Measurements from ENCODE around the gene RALGPS1.

RALGPS1 gene

GRCh38 chr9:127189628-127190027, 275.0 kb downstream of the RALGPS1 start:
- H3K4me3 ChIP-seq (ENCODE audit: low read depth, low read length) = no peak overlapping the region
- DNase-seq (ENCODE audit: low read depth) = no peak
- TF ChIP-seq MAX (IDR thresholded peaks at IDR 0.05; ENCODE audit: low read depth, low read length) (no peak), MYC (IDR thresholded peaks at IDR 0.05; ENCODE audit: low read depth, low read length) (no peak)

DNA sequence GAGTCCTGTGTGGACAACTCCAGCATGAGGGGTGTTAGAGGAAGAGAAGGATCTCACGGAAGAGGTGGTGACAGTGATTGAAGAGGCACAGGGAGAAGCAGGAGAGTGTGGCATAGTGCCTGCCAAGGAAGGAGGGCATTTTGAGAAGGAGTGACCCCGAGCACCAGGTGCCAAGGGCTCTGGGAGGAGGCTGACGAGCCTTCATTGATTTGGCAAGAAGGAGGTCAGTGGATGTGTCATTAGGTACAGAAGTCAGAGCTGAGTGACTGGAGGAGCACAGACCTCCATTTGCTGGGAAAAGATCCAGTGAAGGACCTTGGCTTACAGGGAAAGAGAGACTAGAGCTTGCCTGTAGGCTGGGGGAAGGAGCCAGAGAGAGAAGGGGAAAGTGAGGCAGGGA, 278.2 kb downstream of the RALGPS1 start:
- no peak for TF ChIP-seq POLR2A (IDR thresholded peaks at IDR 0.05; ENCODE audit: extremely low read depth, insufficient read length)
- no peak for TF ChIP-seq MYC (IDR thresholded peaks at IDR 0.05; ENCODE audit: low read depth, low read length)
- no peak for TF ChIP-seq CTCF (IDR thresholded peaks at IDR 0.05; ENCODE audit: low read depth, low read length)
- TF ChIP-seq MAX (IDR thresholded peaks at IDR 0.05; ENCODE audit: low read depth, low read length) = no peak
- H3K4me3 ChIP-seq (ENCODE audit: low read depth, low read length) = no peak overlapping the region
- DNase-seq (ENCODE audit: low read depth) = no peak

- no peak for TF ChIP-seq MYC (IDR thresholded peaks at IDR 0.05; ENCODE audit: low read depth, low read length)
- no peak for TF ChIP-seq CTCF (IDR thresholded peaks at IDR 0.05; ENCODE audit: low read depth, low read length)
- TF ChIP-seq MAX (IDR thresholded peaks at IDR 0.05; ENCODE audit: low read depth, low read length) = no peak
- no peak for TF ChIP-seq POLR2A (IDR thresholded peaks at IDR 0.05; ENCODE audit: extremely low read depth, insufficient read length)
- no peak for DNase-seq (ENCODE audit: low read depth)
- H3K4me3 ChIP-seq (ENCODE audit: low read depth, low read length) = no peak overlapping the region
These were observed 278.9 kb downstream of the RALGPS1 start for GRCh38 chr9:127193483-127193882.

DNA sequence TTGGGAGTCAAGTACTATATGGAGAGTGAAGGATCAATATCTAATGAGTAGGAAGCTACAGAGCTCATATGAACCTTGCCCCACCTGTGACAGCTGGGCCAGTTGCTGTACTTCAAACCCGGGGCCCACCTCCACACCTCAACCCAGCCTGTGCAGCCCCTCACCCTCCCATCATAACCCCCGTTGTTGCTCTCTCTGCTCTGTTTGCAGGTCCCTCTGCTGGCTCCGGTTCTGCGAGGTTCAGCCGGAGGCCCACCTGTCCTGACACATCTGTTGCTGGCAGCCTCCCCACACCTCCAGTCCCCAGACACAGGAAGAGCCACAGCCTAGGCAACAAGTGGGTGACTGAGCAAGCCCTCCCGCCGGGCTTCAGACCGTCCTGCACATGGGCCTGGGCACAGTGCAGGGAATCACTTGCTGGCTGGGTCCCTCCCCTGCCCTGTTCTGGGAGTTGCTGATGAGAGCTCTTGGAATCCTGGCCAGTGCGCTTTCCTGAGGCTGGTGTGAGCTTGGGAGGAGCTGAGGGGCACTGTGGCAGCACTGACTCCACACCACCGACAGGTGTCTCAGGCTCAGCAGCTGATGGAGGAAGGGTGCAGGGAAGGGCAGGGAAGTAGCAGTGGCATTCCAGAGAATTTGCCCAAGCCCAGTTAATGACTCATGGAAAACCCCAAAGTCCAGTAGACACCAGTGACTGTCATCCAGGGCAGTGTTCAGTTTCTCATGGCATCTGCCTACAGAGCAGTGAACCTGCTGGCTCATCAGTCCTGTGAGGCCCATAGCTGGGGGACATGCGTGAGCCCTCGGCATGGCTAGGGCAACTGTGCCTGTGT, 280.5 kb downstream of the RALGPS1 start:
- no peak for DNase-seq (ENCODE audit: low read depth)
- TF ChIP-seq POLR2A (IDR thresholded peaks at IDR 0.05; ENCODE audit: extremely low read depth, insufficient read length) (no peak), MAX (IDR thresholded peaks at IDR 0.05; ENCODE audit: low read depth, low read length) (no peak), CTCF (IDR thresholded peaks at IDR 0.05; ENCODE audit: low read depth, low read length) (no peak), MYC (IDR thresholded peaks at IDR 0.05; ENCODE audit: low read depth, low read length) (no peak)
- H3K4me3 ChIP-seq (ENCODE audit: low read depth, low read length) = no peak overlapping the region

DNA sequence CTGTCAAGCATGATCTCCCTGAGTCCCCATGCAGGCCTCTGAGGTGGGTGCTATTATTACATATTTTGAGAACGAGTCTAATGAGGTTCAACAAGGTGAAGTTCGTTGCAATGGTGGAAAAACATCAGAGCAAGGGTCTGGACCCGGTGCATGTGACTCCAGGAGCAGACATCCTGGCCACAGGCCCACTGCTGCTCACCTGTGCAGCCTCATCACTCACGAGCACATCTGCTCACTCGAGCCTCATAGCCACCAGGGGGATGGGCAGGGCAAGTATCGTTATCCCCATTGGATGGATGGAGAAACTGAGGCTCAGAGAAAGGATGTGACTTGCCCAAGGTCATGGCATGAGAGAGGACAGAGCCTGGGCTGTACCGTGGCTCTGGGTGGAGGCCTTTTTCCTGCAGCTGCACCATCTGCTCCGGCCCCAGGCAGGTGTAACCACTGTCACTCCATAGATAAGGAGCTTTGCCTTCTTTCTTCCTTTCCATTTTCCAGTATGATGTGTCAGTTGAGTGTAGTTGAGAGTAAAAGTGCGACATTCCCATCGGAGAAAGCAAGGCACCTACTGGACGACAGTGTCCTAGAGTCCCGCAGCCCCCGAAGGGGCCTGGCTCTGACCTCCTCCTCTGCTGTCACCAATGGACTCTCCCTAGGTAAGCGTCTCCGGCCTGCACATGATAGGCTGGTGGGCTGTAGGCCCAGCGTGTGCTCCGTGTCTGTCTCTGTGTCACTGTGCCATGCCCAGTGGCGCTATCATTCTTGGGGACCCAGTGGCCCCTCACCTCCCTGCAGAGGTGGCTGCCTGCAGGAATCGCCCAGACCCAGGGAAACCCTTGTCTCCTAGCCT, 281.6 kb downstream of the RALGPS1 start:
- no peak overlapping the region for H3K4me3 ChIP-seq (ENCODE audit: low read depth, low read length)
- no peak for TF ChIP-seq MYC (IDR thresholded peaks at IDR 0.05; ENCODE audit: low read depth, low read length)
- no peak for TF ChIP-seq MAX (IDR thresholded peaks at IDR 0.05; ENCODE audit: low read depth, low read length)
- no peak for TF ChIP-seq POLR2A (IDR thresholded peaks at IDR 0.05; ENCODE audit: extremely low read depth, insufficient read length)
- no peak for TF ChIP-seq CTCF (IDR thresholded peaks at IDR 0.05; ENCODE audit: low read depth, low read length)
- no peak for DNase-seq (ENCODE audit: low read depth)

GRCh38 chr9:127196826-127197145, 282.2 kb downstream of the RALGPS1 start:
- H3K4me3 ChIP-seq (ENCODE audit: low read depth, low read length) = no peak overlapping the region
- DNase-seq (ENCODE audit: low read depth) = no peak
- TF ChIP-seq MAX (IDR thresholded peaks at IDR 0.05; ENCODE audit: low read depth, low read length) (no peak), MYC (IDR thresholded peaks at IDR 0.05; ENCODE audit: low read depth, low read length) (no peak), CTCF (IDR thresholded peaks at IDR 0.05; ENCODE audit: low read depth, low read length) (no peak), POLR2A (IDR thresholded peaks at IDR 0.05; ENCODE audit: extremely low read depth, insufficient read length) (no peak)
